NCI-H2227 (cell line): ENCODE data around the gene ZNF516.

ENCODE experiments used
- DNase-seq: peaks from one replicate; lab custom pipeline; 2025; ENCODE audit not compliant: unreplicated experiment; lab: John Stamatoyannopoulos, UW

The ZNF516 gene

DNA sequence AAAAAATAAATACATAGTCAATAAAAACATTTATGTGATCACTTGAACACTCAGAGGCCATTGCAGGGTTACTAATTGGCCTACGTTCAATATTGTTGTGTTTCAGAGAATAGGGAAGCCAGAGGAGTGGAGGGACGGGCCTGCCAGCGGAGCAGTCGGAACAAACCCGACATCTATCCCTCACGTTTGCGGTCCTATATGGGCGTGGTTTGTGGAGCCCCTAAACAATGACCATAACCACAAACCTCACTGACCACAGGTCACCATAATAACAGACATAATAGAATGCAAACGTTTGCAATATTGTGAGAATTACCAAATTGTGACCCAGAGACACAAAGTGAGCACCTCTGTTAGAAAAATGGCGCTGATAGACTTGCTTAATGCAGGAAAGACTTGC is 19.5 kb upstream of the ZNF516 start:
- DNase-seq: no peak

DNA sequence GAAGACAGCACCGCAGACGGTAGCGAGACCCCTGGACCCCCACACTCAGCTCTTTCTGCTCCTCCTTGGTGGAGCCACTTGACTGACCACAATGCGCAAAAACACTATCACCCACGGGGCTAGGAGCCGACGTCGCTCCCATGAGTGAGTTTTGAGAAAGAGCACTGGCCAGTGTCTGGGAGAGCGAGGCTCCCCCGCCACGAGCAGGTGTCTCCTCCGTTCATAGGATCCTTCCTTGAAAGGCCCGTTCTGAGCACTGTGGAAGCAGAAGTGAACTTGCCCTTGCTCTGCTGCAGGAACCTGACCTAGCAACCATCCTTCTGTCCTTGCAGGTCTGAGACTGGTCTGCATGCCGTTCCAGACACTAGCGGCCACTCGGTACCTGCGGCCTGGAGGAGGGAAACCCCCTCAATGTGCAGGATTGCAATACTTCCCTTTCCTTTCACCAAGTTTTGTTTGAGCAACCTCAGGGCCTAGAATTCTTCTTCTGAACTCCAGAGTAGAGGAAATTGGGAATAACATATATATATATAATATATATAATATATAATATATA is 12.9 kb upstream of the ZNF516 start:
- DNase-seq: no peak

DNA sequence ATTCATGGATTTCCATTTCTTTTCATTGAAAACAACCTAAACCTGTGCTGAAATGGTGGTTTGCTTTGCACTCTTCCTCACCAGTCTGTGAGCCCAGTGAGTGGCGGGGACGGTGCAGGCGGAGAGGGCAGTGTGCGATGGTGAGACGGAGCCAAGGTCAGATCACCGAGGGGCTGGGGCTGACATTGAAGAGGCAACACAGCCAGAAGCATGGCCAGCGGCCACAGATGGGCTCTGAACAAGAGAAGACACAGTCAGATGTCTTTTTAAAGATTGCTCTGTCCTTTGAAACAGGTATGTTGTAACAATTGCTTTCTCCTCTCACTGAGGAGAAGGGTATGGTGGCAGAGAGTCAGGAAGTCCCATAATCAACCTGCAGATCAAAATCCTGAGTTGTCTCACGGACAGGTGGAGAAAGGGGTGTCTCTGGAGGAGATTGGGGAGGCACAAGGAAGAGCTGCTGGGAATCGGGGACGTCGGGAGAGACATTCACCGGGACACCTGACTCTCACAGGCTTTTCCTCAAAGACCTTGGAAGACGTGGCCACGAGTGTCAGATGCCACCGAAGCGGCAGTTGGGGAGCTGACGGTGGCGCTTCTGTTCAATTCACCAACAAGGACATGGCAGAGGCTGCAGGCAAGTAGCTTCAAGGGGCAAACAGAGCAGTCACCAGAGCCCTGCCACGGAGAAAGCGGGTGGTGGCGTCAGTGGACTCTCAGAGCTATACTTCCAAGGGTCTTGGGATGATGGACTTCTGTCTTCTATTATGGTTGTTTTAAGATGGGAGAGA is 12.1 kb upstream of the ZNF516 start:
- no peak for DNase-seq

DNA sequence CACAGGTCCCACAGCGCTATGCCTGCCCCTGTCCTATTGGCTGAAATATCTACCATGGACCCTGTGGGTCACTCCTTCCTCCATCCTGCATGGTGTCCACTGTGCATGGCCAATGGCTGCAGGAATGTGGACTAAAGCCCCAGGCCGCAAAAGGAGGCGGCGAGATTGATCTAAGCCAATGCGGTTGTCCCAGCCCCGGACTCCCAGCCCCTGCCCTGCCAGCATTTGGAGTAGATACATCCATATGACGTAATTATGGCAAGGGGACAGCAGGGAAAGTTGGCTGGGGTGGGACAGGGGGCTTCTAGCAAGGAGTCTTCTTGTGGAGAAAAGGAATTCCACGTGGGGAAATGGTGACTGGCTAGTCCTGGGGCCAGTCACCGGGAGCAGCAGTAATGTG is 11.4 kb upstream of the ZNF516 start:
- DNase-seq: no peak

DNA sequence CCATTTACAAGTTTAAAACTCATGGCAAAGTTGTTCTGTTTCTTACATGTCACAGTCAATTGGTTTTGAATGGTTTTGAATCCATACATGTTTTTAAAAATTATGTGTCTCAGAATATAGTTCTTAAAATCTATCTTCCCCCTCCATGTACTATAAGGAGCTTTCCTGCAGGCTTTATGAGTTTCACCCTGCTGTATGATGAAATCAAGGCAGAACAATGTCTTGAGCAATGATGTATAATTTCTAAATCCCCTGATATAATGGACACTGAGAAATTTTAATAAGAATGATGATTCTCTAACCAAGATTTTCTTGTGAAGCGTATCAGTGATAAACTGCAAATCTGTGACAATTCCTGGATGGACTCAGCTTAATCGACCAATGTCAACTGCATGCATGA is 10.6 kb upstream of the ZNF516 start:
- no peak for DNase-seq

DNA sequence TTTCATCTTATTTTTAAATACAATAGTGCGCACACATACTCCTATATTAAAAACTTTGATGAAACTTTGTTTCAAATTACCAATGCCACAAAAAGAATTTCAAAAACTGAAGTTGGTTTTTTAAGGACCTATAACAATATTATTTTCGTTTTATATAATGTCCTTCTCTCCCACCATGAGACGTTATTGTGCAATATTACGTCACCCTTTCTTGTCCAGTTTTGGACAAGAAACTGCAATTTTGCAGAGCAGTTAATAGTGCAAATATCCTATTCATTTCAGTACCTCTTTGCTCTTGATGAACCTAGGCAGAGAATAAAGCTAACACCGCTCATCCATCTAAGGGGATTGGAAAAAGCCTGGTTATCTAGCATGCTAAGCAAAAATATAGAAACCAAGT is 9.7 kb upstream of the ZNF516 start:
- DNase-seq: no peak

DNA sequence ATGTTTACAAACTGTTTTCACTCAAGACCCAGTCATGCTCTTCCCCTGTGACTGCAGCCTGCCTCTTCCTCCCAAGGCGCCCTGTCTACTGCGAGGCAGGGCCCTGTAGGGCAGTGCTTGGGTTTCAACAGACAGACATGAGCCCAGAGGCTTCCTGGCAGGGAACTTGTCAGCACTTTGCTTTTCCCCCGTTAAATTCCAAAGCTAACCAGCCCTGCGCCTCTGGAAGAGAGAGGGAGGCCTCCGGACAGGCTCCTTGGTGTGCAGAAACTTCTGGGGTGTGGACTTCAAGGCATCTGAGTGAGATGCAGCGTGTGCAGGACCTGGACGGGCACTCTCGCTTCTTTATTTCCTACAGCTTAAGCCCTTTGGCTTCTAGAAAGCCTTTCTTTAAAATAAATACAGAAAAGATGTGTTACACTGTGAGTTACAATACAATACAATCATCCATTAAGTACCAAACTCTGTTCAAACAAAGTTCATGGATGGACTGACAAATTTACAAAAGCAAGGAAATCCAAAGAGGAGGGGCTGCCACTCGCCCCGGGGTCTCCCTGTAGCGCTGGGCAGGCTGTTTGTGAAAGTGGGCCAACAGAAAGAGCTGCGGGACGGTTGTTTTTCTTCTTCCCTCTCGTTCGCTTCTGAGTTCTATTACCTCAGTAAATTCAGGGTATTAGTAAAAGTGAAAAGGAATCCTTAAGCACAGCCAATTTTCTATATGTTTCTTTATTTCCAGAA is 8.8 kb upstream of the ZNF516 start:
- no peak for DNase-seq

DNA sequence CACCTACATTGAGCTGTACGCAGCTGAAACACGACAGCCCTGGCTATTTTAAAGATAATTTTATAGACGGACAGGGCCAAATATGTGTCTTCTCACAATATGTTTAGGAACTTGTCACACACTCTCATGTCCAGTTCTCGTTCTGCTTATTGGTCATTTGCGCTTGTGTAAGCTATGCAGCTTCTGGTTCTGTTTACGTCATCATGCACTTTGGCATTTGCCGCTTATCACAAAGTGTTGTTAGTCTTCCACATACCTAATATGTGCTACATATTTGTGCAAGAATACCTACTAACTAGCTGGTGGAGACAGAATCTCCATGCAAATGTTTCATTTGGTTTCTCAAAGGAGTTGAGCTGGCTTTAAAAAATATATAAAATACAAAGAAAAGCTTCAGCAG is 7.5 kb upstream of the ZNF516 start:
- no peak for DNase-seq

DNA sequence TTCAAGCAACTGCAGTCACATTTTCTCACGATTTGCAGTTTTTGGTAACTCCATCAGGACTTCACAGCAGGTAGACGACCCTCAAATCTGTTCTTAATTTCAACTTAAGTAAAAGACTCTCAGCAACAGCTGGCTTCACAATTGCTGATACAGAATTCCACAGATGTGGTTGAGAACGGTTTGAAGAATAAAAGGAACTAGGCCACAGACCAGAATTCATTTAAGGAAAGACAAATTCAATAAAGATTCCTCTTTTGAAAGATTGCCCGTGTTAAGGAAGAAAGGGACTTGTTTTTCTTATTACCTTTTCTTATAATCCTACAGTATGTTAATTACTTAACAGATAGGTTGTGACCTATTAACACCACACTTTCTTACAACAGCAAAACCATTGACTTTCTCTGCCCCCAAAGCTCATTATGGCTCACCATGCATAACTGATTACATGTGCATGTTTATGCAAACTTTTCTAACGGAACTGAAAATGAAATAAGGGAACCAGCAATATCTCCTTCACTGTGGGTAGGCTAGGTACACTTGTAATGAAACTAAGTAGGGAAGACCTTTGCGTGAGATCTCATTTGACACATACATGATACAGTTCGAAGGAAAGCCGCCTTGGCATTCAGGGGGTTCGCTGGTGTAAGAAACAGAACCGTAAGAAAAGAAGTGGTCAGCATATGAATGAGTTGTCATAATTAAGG is 4.7 kb upstream of the ZNF516 start:
- DNase-seq: no peak

DNA sequence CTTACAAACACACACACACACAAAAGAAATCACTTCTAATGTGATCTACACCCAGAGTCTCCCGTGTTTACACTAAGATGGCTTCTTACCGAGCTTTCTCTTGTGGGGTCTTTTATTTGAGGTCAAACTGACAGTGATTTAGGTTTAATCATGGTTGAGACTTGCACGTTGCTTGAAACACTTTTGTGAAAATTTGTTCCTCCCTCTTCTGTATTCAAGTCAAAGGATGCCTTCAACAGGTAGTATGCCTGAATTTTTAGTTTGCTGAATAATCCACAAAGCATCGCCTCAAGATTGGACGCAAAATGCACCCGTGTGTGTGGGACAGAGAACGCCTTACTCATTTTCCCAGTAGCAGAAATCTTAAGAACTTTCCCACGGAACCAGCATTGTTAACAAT is 4.0 kb upstream of the ZNF516 start:
- no peak for DNase-seq

DNA sequence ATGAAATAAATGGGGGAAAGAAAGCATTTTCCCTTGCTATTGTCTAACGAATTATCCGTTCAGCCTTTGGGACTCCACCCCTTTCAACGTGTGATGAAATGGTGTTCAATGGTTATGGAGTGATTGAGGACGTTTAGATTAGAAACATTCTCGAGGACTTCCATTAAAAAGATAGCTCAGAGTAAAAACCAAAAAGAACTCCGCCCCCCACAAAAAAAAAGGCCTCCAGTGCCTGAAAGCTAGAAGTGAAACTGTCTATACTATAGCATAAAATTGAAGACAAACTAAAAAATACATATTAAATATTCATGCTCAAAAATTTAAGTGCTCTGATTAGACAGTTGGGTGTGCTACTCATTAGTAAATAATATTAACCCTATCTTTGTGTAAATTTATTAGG is 3.0 kb upstream of the ZNF516 start:
- no peak for DNase-seq

DNA sequence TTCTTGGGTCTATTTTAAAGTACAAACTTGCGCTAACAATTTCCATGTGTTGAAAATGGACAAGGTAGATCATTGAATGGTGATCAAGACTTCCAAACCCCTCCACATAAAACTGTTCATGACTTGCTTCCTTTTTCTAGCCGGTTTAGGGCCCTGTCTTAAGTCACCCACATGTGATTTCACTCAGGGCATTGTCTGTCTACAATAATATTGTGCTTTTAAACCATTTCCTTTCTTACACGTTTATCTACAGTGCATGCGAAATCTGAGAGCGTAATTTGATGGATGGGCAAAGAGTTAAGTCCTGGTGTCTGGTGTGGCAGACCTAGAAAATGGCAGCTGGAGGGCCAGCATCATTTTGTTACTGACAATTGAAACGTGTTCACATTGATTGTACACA is 2.0 kb upstream of the ZNF516 start:
- DNase-seq: peak; percentile 16

DNA sequence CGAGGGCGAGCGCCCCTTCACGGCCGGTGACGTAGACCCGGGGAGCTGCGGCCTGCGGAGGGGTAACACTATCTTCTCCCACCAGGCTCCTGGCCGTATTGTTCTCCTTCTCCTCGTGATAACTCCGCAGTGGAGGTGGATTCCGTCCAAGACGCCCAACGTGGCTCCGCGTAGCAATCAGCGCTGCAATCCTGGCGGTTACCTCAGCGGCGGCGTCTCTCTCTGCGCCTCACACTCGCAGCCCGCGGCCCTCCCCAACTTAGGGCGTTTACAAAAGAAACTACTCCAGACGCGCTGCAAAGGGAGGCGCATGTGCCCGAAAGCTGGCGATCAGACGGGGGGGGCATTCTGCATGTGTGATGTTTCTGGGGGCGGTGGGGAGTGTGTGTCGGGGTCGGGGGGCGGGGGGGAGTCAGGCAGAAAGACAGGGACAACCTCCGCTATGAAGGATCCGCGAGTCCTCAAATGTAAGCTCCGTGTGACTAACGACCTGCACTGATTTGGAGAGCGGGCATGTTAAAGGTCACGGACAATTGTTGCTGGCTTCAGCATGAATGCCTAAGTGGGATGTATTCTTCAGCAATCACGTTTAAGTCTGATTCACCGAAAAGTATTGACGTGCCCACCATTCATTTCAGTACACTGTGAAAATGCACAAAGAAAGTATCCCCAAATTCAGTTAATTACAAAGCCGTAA is 1.3 kb upstream of the ZNF516 start:
- DNase-seq: peak; percentile 84

DNA sequence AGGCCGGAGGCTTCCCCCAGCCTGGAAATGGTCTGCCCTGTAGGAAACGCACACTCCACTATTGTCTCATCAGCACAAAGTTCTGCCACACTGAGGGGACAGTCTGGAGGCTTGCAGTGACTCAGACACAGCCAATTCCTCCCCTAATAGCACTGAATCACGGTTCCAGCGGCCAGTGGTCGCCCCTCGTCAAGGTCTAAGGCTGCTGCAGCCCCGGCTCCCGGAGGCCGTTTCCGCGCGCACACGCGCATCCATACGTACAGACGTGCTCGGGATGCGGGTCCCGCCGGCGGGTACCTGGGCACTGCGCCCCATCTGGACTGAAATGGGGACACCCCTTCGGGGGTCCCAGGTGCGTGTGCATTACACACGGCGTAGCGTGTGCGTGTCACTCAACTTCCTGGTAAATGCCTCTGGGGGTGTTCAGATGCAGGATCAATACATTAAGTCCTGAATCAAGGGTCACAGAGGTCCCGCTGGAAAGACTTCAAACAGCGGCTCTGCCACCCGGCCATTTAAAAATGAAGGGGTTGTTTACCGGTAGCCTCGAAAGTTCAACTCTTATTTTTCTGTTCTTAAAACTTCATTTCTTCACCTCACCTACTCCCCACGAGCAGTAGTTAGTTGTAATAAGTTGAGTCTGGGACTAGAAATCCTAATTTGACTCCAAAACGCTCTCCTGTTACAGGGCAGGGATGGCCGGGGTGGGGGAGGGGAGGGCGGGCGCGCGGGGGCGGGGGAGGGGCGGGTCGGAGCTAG is 572 bp upstream of the ZNF516 start:
- peak; percentile 83 for DNase-seq

DNA sequence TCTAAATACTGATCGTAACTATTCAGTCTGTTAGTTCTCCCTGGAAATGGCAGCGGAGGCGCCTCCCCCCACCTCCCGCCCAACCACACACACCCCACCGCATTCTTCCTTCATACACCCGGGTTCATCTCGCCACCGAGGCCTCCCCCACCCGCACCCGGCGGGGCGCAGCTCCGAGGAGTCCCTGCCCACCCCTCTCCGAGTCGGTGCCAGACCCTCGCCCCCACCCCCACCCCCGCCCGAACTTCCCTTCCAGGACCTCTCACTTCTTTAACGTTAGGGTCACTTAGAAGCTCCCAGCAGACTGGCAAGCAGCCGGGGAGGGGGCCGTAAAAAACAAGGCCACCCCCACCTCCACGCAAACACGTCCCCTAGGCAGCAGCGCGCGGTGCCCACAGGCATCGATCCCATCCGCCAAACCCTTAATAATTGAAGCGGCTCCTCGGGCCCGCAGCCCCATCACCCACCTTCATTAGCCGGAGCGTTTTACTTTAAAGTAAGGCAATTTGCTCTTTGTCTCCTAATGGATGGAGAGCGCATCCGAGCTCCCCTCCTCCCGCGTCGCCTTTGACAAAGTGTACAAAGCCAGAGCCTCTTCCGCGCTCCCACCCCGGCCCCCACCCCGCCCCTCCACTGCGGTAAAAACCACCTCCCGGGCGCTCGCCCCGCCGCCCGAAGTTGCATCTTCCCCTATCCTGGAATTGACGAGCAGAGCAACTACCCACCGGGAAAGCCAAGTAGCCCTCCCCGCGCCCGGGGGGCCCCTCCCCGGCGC is 624 bp downstream of the ZNF516 start:
- DNase-seq: peak; percentile 79

DNA sequence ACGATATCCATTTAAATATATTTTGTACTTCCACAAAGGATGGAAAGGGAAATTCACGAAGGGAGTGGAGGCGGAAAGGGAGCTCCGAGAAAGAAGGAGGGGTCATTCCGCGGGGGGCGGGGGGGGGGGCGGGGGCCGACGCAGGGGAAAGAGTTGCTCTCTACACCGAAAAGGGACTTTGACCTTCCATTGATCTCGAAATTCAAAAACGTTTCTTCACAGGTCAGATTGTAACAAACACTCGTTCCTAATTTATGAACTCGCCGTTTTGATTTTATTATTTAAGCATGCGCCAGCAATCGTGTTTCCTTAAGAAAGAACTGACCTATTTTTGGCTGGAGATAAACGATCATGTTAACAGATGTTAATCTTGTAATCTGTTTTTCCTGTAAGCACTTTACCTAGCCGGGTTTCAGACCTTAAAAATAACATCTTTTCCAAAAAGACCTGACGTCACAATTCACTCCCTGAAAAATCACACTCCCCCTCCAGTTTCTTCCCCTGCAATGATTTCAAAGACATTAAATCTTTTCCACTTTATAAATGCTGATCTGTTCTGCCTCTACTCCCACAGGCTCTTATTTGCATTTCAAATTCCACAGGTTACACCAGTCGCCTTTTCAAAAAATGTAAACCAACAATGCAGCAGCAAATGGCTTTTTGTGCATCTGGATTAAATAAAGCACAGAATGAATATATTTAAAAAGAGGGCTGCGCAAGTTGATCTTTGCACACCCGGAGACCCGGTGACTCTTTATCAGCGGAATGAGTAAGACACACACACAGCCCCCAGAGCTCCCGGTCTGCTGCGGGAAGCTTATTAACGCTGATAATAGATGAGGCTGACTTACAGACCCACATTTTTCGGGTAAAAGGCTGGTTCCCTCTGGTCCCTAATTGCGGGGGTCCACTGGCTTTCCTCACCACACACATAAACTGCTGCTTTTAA is 1.6 kb downstream of the ZNF516 start:
- DNase-seq: peak; percentile 73

DNA sequence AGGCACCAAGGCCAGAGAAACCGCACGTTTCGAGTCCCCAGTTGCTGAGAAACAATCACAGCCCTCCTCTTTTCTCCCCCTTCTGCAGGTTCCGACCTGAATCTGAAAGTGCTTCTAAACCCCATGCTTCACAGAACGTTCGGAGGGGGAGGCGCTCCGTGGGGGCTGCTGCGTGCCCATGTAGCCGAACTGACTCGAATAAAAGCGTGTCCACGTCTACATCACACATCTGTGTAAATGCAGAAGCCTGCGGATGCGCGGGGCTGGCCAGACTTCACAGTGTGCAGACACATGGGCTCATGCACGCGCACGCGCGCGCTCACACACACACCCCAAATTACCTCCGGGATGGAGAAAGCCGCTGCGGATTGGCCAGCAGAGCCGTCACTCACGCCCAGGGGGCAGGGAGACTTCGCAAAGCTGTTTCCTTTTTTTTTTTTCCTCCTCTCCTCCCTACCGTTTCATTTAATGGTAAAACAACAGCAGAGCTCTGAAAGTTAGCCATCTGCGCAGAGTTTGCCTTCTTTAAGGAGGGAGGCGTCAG is 2.3 kb downstream of the ZNF516 start:
- peak; percentile 99 for DNase-seq
